BJ (cell line): ENCODE results near the gene RNF145. TPM values are rescaled to one million over a fixed set of nuclear protein-coding genes. Genes with fewer than 3 reads are reported as not detected.

Source experiments
- CTCF ChIA-PET: fragments of 350-600 bp; formaldehyde crosslinking; extraction: SDS; loops from one replicate; lab custom pipeline; 2021; ENCODE audit warnings: antibody characterized with exemption, inconsistent platforms; lab: Yijun Ruan, JAX
- POLR2A ChIA-PET: fragments of 300-600 bp; sonication (Branson Sonifier 250); formaldehyde crosslinking; extraction: SDS; loops from one replicate; lab custom pipeline; 2021; ENCODE audit warnings: antibody characterized with exemption; lab: Charles Lee
- DNase-seq: peaks from one replicate; pipeline ENCODE4 v3.0.0-alpha.2; 2011; ENCODE audit warnings: low read depth
- H3K27me3 ChIP-seq: 2 replicates; pipeline ENCODE4 v1.6.0; 2011; ENCODE audit warnings: low read length; ENCODE audit not compliant: control insufficient read depth, insufficient read depth
- H3K36me3 ChIP-seq: 2 replicates; pipeline ENCODE4 v1.5.1; 2011; ENCODE audit warnings: low read length; ENCODE audit not compliant: control insufficient read depth, insufficient read depth
- H3K4me3 ChIP-seq: 2 replicates; pipeline ENCODE4 v1.5.1; 2011; ENCODE audit warnings: low read depth, mild to moderate bottlenecking, control low read depth, low read length
- polyA plus RNA-seq: library from polyadenylated mRNA; depleted of rRNA; stranded (reverse); fragments of >200 nt; gene quantifications from 2 replicates; pipeline ENCODE4 v1.2.3, GENCODE V29; 2011
- TF ChIP-seq, protein P1 (sequence below): IDR thresholded peaks from 2 replicates; pipeline ENCODE4 v1.5.1; 2011; ENCODE audit warnings: low read depth, mild to moderate bottlenecking, control low read depth, inconsistent platforms, low read length, moderate library complexity; ENCODE audit not compliant: insufficient read depth

RNF145 gene
- polyA plus RNA-seq, 1 experiment, result 27.9 TPM

DNA sequence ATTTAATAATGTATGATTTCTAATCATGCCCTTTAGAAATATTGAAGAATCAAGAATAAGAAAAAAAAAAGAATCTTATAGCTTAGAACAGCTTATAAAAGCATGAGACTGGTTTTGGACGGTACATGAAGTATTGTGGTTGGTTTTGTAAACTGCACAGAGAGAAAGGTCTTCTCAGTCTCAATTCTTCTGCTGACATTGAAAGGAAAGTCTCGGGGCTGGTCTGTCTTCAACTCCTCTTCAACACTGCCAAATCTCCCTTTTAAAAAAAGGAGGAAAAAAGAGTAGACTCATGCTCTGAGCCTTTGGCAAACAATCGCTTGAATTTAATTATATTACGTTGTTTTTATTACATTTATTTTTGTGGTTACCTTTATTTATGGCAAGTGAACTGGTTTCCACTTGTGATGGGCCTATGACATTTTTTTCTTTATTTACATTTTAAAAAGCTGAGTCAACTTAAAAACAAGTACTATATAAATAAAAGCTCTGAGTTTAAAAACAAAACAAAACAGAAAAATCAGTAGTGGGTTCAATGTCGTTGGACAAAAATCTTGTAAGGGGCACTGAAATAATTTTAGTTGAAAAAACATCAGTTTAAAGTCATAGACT lies 76.8 kb downstream of the RNF145 start:
- no peak overlapping the region for H3K4me3 ChIP-seq

DNA sequence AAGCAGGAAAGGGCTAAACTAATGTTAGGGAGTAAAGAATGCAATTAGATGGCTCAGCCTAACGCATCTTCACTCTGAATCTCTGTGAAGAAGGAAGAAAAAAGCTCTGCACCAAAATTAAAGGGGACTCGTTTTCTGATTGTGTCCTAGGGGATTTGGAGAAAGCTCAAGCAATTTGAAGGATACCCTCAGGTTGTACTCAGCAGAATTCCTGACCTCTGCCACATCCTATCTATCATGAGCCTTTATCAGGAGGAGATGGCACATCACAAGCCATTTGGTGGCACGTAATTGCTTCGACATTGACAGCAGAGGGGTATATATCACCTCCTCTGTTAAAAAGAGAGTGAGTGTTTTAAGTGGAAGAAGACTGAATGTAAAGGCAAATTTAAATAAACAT lies 77.4 kb downstream of the RNF145 start:
- CTCF ChIA-PET, result interaction anchor here (1.2 to 2.5 kb wide), 11 partner anchors 15 to 1369 kb away, joined by 3 to 11 read pairs (median 6); no protein-coding TSS in a partner anchor
- H3K27me3 ChIP-seq, result peaks cover 3% of the 10 kb centered on the region; the same call in 1 of the 2 replicates
- no peaks in the 10 kb centered on the region for H3K36me3 ChIP-seq
- POLR2A ChIA-PET, result no interaction called here
- no peak for DNase-seq
- no peak overlapping the region for H3K4me3 ChIP-seq
- TF ChIP-seq, protein P1, sequence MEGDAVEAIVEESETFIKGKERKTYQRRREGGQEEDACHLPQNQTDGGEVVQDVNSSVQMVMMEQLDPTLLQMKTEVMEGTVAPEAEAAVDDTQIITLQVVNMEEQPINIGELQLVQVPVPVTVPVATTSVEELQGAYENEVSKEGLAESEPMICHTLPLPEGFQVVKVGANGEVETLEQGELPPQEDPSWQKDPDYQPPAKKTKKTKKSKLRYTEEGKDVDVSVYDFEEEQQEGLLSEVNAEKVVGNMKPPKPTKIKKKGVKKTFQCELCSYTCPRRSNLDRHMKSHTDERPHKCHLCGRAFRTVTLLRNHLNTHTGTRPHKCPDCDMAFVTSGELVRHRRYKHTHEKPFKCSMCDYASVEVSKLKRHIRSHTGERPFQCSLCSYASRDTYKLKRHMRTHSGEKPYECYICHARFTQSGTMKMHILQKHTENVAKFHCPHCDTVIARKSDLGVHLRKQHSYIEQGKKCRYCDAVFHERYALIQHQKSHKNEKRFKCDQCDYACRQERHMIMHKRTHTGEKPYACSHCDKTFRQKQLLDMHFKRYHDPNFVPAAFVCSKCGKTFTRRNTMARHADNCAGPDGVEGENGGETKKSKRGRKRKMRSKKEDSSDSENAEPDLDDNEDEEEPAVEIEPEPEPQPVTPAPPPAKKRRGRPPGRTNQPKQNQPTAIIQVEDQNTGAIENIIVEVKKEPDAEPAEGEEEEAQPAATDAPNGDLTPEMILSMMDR, result no peak

More for the DNA sequence above, 76.8 kb downstream of the RNF145 start:
- ChIA-PET POLR2A (no interaction called here), CTCF (interaction anchor here (0.7 to 2.5 kb wide), 21 partner anchors 9 to 1389 kb away, joined by 3 to 11 read pairs (median 4); partner anchors contain the start of gene LSM11)
- DNase-seq, result no peak
- TF ChIP-seq, protein P1, result no peak
- peaks cover 3% of the 10 kb centered on the region; the same call in 1 of the 2 replicates for H3K27me3 ChIP-seq
- H3K36me3 ChIP-seq, result no peaks in the 10 kb centered on the region

DNA sequence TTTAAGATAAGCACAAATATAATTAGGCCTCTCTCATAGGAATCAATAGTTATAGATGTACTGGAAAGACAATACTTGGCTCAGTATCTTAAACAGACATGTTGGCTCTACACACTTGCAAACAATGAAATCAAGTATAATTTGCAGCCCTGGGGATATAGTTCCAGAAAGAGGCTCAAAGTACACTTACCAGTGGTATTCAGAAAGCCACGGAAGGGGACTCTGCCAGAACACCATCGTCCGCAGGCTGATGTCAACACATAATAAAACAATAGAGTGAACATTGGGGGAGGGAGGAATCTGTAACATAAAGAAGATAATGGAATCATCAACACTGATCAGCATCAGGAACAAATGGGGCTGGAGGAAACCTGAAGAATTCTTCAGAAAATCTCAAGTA lies 78.5 kb downstream of the RNF145 start:
- DNase-seq, result no peak
- TF ChIP-seq, protein P1, result no peak
- ChIA-PET CTCF (interaction anchor here (0.7 to 2.5 kb wide), 4 partner anchors 24 to 1369 kb away, joined by 3 to 11 read pairs (median 8); no protein-coding TSS in a partner anchor), POLR2A (no interaction called here)
- Histone ChIP-seq H3K4me3 (no peak overlapping the region), H3K36me3 (no peaks in the 10 kb centered on the region), H3K27me3 (peaks cover 3% of the 10 kb centered on the region; the same call in 1 of the 2 replicates)

DNA sequence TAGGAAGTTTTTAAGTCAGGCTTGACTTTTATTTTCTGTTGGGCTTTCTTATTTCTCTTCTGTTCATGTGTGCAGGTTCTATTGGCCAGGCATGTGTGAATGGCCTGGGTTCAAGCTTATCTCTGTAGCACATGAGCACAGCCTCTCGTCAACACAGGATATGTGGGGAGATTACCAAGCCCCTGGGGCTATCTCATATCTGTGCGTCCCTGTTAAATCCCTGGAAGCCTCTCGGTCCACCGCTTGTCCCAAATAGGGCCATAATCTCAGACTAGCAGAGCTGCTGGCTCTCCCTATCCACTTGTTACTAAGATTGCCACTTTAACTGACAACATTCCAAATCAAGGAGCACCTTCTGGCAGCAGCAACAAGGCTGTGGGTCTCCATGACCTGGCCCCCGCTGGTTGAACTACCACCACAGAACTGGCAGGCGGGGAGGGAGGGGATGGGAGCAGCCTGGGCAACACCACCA lies 81.2 kb downstream of the RNF145 start:
- ChIA-PET CTCF (no interaction called here), POLR2A (no interaction called here)
- DNase-seq, result no peak
- TF ChIP-seq, protein P1, result no peak
- H3K27me3 ChIP-seq, result peaks cover 3% of the 10 kb centered on the region; the same call in 1 of the 2 replicates
- H3K4me3 ChIP-seq, result no peak overlapping the region
- no peaks in the 10 kb centered on the region for H3K36me3 ChIP-seq

DNA sequence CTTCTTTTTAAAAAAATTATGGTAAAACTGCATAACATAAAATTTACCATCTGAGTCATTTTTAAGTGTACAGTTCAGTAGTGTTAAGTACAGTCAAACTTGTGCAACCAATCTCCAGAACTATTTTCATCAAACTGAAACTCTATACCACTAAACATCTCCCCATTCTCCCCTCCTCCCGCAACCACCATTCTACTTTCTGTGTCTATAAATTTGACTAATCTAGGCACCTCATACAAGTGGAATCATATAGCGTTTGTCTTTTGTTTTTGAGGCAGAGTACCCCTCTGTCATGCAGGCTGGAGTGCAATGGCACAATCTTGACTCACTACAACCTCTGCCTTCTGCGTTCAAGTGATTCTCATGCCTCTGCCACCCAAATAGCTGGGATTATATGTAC lies 85.7 kb downstream of the RNF145 start:
- TF ChIP-seq, protein P1, result no peak
- H3K36me3 ChIP-seq, result no peaks in the 10 kb centered on the region
- ChIA-PET POLR2A (no interaction called here), CTCF (interaction anchor here (1.0 kb wide), 1 partner anchor 9 kb away, joined by 3 read pairs; no protein-coding TSS in a partner anchor)
- peaks cover 1% of the 10 kb centered on the region; the same call in 1 of the 2 replicates for H3K27me3 ChIP-seq
- DNase-seq, result no peak
- H3K4me3 ChIP-seq, result no peak overlapping the region
